Keratinocyte (primary cell): ENCODE results near the gene NIPSNAP2. TPM values are rescaled to one million over a fixed set of nuclear protein-coding genes. Genes with fewer than 3 reads are reported as not detected.
"Not testable (repeated sequence)": the region's sequence is repeated elsewhere in the genome, so short reads cannot be mapped to it uniquely, and the experiment has no call there.

Source experiments
- DNase-seq: peaks from one replicate; pipeline ENCODE4 v3.0.0-alpha.2; 2011; ENCODE audit warnings: low read depth, missing footprints, low spot score
- FAIRE-seq: peaks from 2 replicates; lab custom pipeline; 2011; peaks lifted over from hg19 to GRCh38; lab: Jason Lieb, UNC
- H2AFZ ChIP-seq: 2 replicates; pipeline ENCODE4 v1.6.0; 2012; ENCODE audit warnings: low read length, control low read depth, inconsistent platforms; ENCODE audit not compliant: control insufficient read depth
- H3K27ac ChIP-seq: 2 replicates; pipeline ENCODE4 v1.5.1; 2011; ENCODE audit warnings: low read length; ENCODE audit not compliant: control insufficient read depth, insufficient read depth
- H3K27me3 ChIP-seq: 3 replicates; pipeline ENCODE4 v1.6.0; 2011; ENCODE audit warnings: low read length; ENCODE audit not compliant: control insufficient read depth, insufficient read depth; ENCODE audit errors: extremely low read depth
- H3K36me3 ChIP-seq, 2 experiments: 2 replicates in 1 of 2; 3 replicates in 1 of 2; pipeline ENCODE4 v1.5.1; 2011; ENCODE audit warnings: low read length in 2 of 2, mild to moderate bottlenecking in 1 of 2; ENCODE audit not compliant: control insufficient read depth in 2 of 2, insufficient read depth in 2 of 2; ENCODE audit errors: extremely low read depth in 1 of 2
- H3K4me1 ChIP-seq: 3 replicates; pipeline ENCODE4 v1.5.1; 2011; ENCODE audit warnings: low read length; ENCODE audit not compliant: control insufficient read depth, insufficient read depth; ENCODE audit errors: extremely low read depth
- H3K4me2 ChIP-seq: 3 replicates; pipeline ENCODE4 v1.6.0; 2011; ENCODE audit warnings: low read depth, low read length; ENCODE audit not compliant: control insufficient read depth, insufficient read depth; ENCODE audit errors: extremely low read depth
- H3K4me3 ChIP-seq, 3 experiments: fragments of 200-600 bp in 1 of 3; sonication (generic) in 1 of 3; 2 replicates in 2 of 3; 3 replicates in 1 of 3; pipeline ENCODE4 v1.5.1; 2011 to 2016; ENCODE audit warnings: low read length in 3 of 3, mild to moderate bottlenecking in 3 of 3, control low read depth in 2 of 3, inconsistent platforms in 1 of 3, low read depth in 1 of 3, mixed read lengths in 1 of 3, mixed run types in 1 of 3, moderate library complexity in 1 of 3; ENCODE audit not compliant: control insufficient read depth in 2 of 3, insufficient read depth in 2 of 3; ENCODE audit errors: extremely low read depth in 1 of 3
- H3K79me2 ChIP-seq: 2 replicates; pipeline ENCODE4 v1.6.0; 2012; ENCODE audit warnings: low read length; ENCODE audit not compliant: control insufficient read depth, insufficient read depth
- H3K9ac ChIP-seq: 3 replicates; pipeline ENCODE4 v1.6.0; 2011; ENCODE audit warnings: low read length; ENCODE audit not compliant: control insufficient read depth, insufficient read depth; ENCODE audit errors: extremely low read depth
- H3K9me1 ChIP-seq: 3 replicates; pipeline ENCODE4 v1.6.0; 2011; ENCODE audit warnings: low read length; ENCODE audit not compliant: control insufficient read depth, insufficient read depth; ENCODE audit errors: extremely low read depth
- H3K9me3 ChIP-seq: 2 replicates; pipeline ENCODE4 v1.5.1; 2012; ENCODE audit warnings: low read depth, low read length; ENCODE audit not compliant: control insufficient read depth
- H4K20me1 ChIP-seq: 3 replicates; pipeline ENCODE4 v1.6.0; 2011; ENCODE audit warnings: low read length; ENCODE audit not compliant: control insufficient read depth, insufficient read depth; ENCODE audit errors: extremely low read depth
- EZH2 ChIP-seq: IDR thresholded peaks from one replicate; pipeline ENCODE4 v1.6.1; 2012; ENCODE audit warnings: inconsistent platforms, mild to moderate bottlenecking, low read length, moderate library complexity
- dilution Hi-C: fragments of 300-500 bp; cut with MboI; formaldehyde crosslinking; loops from one replicate; pipeline ENCODE4 v1.7.0; 2020; ENCODE audit warnings: low sequenced_read_pairs; ENCODE audit not compliant: extremely low pct_ligation_motif_present
- polyA plus RNA-seq, 5 experiments: library from polyadenylated mRNA; depleted of rRNA in 3 of 5; stranded (reverse) in 3 of 5; stranded (forward) in 1 of 5; unstranded in 1 of 5; fragments of >200 nt; gene quantifications; 1 replicate in 1 of 5; 2 replicates in 3 of 5; 3 replicates in 1 of 5; pipeline versions ENCODE4 v1.2.1 to v1.2.3, GENCODE V29; 2011 to 2012; ENCODE audit warnings: missing spikeins in 2 of 5, low read depth in 1 of 5, low replicate concordance in 1 of 5
- TF ChIP-seq, protein P1 (sequence below), 3 experiments: IDR thresholded peaks in 1 of 3; conservative IDR thresholded peaks in 1 of 3; optimal IDR thresholded peaks in 1 of 3; 2 replicates in 2 of 3; 3 replicates in 1 of 3; pipeline versions ENCODE3 to v1.5.1; 2011; ENCODE audit warnings: low read length in 3 of 3, mild to moderate bottlenecking in 3 of 3, moderate library complexity in 2 of 3, control low read depth in 1 of 3, inconsistent platforms in 1 of 3; ENCODE audit not compliant: insufficient read depth in 2 of 3; ENCODE audit errors: extremely low read depth in 1 of 3

Gene NIPSNAP2
- polyA plus RNA-seq, 1 donor (not counting 4 experiments of a cell fraction or from before 2014, with no cell fraction given) = 64.7 TPM

DNA sequence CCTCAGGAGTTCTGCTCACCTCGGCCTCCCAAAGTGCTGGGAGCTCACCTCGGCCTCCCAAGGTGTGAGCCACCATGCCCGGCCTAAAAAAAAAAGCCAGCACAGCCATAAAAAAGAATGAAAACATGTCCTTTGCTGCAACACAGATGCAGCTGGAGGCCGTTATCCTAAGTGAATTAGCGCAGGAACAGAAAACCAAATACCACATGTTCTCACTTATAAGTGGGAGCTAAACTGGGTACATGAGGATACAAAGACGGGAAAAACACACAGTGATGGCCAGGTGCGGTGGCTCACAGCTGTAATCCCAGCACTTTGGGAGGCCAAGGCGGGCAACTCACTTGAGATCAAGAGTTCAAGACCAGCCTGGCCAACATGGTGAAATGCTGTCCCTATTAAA, 66.0 kb downstream of the NIPSNAP2 start:
- Histone ChIP-seq H3K36me3 (peaks cover 4 to 15% of the 10 kb centered on the region in 2 experiments), H3K9me3 (no peaks in the 10 kb centered on the region), H3K79me2 (no peaks in the 10 kb centered on the region), H3K9me1 (no peaks in the 10 kb centered on the region), H4K20me1 (no peaks in the 10 kb centered on the region), H3K27me3 (no peaks in the 10 kb centered on the region), H3K4me2 (no peak overlapping the region), H3K27ac (no peak overlapping the region), H3K4me3 (no peak overlapping the region), H3K9ac (no peak overlapping the region), H2AFZ (no peak overlapping the region), H3K4me1 (peaks cover 7% of the 10 kb centered on the region)
- no peak for TF ChIP-seq EZH2
- TF ChIP-seq, protein P1, sequence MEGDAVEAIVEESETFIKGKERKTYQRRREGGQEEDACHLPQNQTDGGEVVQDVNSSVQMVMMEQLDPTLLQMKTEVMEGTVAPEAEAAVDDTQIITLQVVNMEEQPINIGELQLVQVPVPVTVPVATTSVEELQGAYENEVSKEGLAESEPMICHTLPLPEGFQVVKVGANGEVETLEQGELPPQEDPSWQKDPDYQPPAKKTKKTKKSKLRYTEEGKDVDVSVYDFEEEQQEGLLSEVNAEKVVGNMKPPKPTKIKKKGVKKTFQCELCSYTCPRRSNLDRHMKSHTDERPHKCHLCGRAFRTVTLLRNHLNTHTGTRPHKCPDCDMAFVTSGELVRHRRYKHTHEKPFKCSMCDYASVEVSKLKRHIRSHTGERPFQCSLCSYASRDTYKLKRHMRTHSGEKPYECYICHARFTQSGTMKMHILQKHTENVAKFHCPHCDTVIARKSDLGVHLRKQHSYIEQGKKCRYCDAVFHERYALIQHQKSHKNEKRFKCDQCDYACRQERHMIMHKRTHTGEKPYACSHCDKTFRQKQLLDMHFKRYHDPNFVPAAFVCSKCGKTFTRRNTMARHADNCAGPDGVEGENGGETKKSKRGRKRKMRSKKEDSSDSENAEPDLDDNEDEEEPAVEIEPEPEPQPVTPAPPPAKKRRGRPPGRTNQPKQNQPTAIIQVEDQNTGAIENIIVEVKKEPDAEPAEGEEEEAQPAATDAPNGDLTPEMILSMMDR (optimal IDR thresholded peaks at IDR 0.05 in 1 of 3, IDR thresholded peaks at IDR 0.05 in 1 of 3, conservative IDR thresholded peaks at IDR 0.05 in 1 of 3; ENCODE audit: extremely low read depth in 1 of 3, insufficient read depth in 2 of 3, low read length in 3 of 3) = no peak
- DNase-seq = no peak
- FAIRE-seq = no peak
- dilution Hi-C loops = no loop called here

DNA sequence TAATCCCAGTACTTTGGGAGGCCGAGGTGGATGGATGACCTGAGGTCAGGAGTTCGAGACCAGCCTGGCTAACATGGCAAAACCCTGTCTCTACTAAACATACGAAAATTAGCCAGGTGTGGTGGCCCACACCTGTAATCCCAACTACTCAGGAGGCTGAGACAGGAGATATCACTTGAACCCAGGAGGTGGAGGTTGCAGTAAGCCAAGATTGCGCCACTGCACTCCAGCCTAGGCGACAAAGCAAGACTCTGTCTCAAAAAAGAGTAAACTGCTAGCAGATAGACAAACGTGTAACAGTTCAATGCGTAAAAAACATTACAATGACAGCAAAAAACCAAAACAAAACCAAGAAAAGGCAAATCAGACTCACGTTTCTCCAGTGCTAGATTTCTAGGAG, 67.2 kb downstream of the NIPSNAP2 start:
- H4K20me1 ChIP-seq, H3K9me1 ChIP-seq, FAIRE-seq, H3K4me3 ChIP-seq, H3K4me1 ChIP-seq, DNase-seq, H3K4me2 ChIP-seq, dilution Hi-C loops, H3K9me3 ChIP-seq, H3K27me3 ChIP-seq, H2AFZ ChIP-seq, H3K9ac ChIP-seq, H3K27ac ChIP-seq, H3K79me2 ChIP-seq: not testable (repeated sequence)
- H3K36me3 ChIP-seq = peaks cover 4 to 15% of the 10 kb centered on the region in 2 experiments

DNA sequence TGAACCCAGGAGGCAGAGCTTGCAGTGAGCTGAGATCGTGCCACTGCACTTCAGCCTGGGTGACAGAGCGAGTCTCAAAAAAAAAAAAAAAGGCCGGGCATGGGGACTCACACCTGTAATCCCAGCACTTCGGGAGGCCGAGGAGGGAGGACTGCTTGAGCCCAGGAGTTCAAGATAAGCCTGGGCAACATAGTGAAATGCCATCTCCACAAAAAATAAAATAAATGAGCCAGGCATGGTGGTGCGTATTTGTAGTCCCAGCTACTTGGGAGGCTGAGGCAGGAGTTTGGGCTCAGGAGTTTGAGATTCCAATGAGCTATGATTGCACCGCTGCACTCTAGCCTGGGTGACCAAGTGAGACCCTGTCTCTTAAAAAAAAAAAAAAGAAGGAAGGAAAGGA, 68.2 kb downstream of the NIPSNAP2 start:
- H3K4me2 ChIP-seq = peak overlapping the region; percentile 89
- FAIRE-seq = not testable (repeated sequence)

More for the DNA sequence above, 68.2 kb downstream of the NIPSNAP2 start:
- H3K4me3 ChIP-seq, H3K27ac ChIP-seq, H4K20me1 ChIP-seq, DNase-seq, H3K9me3 ChIP-seq, dilution Hi-C loops, H3K9ac ChIP-seq, H3K4me1 ChIP-seq, H3K79me2 ChIP-seq, H3K9me1 ChIP-seq, H3K27me3 ChIP-seq, H2AFZ ChIP-seq: not testable (repeated sequence)
- H3K36me3 ChIP-seq = peaks cover 4 to 15% of the 10 kb centered on the region in 2 experiments
